HEK293T (cell line): ENCODE results near the gene STAT6.

Experiments used
- CTCF ChIA-PET: fragments of 350-600 bp; formaldehyde crosslinking; extraction: SDS; loops from one replicate; lab custom pipeline; 2021; ENCODE audit warnings: antibody characterized with exemption, inconsistent platforms; lab: Yijun Ruan, JAX
- POLR2A ChIA-PET: fragments of 350-600 bp; formaldehyde crosslinking; extraction: SDS; loops from one replicate; lab custom pipeline; 2020; ENCODE audit warnings: antibody characterized with exemption, inconsistent platforms; lab: Yijun Ruan, JAX
- DNase-seq: peaks from one replicate; pipeline ENCODE4 v3.0.0; 2012; ENCODE audit warnings: mixed read lengths; ENCODE audit errors: extremely low spot score
- ARNT ChIP-seq: fragments of 450-650 bp; IDR thresholded peaks from 2 replicates; pipeline ENCODE4 v1.6.1; 2017; ENCODE audit warnings: mild to moderate bottlenecking
- BHLHE40 ChIP-seq: fragments of 450-650 bp; IDR thresholded peaks from 2 replicates; pipeline ENCODE4 v1.6.1; 2016; ENCODE audit warnings: mild to moderate bottlenecking, moderate library complexity, borderline replicate concordance
- CTBP1 ChIP-seq: fragments of 450-650 bp; IDR thresholded peaks from 2 replicates; pipeline ENCODE4 v1.6.1; 2016; ENCODE audit warnings: borderline replicate concordance
- ELF4 ChIP-seq: fragments of 450-650 bp; IDR thresholded peaks from 2 replicates; pipeline ENCODE4 v1.6.1; 2017; ENCODE audit warnings: antibody characterized with exemption
- FOXA1 ChIP-seq: fragments of 450-650 bp; IDR thresholded peaks from 2 replicates; pipeline ENCODE4 v1.6.1; 2016; ENCODE audit warnings: mild to moderate bottlenecking
- FOXK2 ChIP-seq: fragments of 450-650 bp; IDR thresholded peaks from 2 replicates; pipeline ENCODE4 v1.6.1; 2016; ENCODE audit warnings: mild to moderate bottlenecking
- FOXM1 ChIP-seq: fragments of 450-650 bp; IDR thresholded peaks from 2 replicates; pipeline ENCODE4 v1.6.1; 2017; ENCODE audit warnings: mild to moderate bottlenecking, borderline replicate concordance
- HDGF ChIP-seq: fragments of 450-650 bp; IDR thresholded peaks from 2 replicates; pipeline ENCODE4 v1.6.1; 2017; ENCODE audit warnings: antibody characterized with exemption, borderline replicate concordance
- L3MBTL2 ChIP-seq: fragments of 450-650 bp; conservative IDR thresholded peaks from 2 replicates; pipeline ENCODE4 v1.6.1; 2016; ENCODE audit warnings: mild to moderate bottlenecking
- LEF1 ChIP-seq: fragments of 450-650 bp; IDR thresholded peaks from 2 replicates; pipeline ENCODE4 v1.6.1; 2017; ENCODE audit warnings: mild to moderate bottlenecking, borderline replicate concordance
- NFRKB ChIP-seq: fragments of 450-650 bp; IDR thresholded peaks from 2 replicates; pipeline ENCODE4 v1.6.1; 2016; ENCODE audit warnings: mild to moderate bottlenecking, moderate library complexity
- SP1 ChIP-seq: fragments of 450-650 bp; IDR thresholded peaks from 2 replicates; pipeline ENCODE4 v1.6.1; 2017
- SUZ12 ChIP-seq: fragments of 450-650 bp; IDR thresholded peaks from 2 replicates; pipeline ENCODE4 v1.6.1; 2016; ENCODE audit warnings: mild to moderate bottlenecking
- TARDBP ChIP-seq: fragments of 450-650 bp; IDR thresholded peaks from 2 replicates; pipeline ENCODE4 v1.6.1; 2016
- ZNF384 ChIP-seq: fragments of 450-650 bp; IDR thresholded peaks from 2 replicates; pipeline ENCODE4 v1.6.1; 2016
- TF ChIP-seq, protein P1 (sequence below): fragments of 450-650 bp; IDR thresholded peaks from 2 replicates; pipeline ENCODE4 v1.6.1; 2016

STAT6 gene

DNA sequence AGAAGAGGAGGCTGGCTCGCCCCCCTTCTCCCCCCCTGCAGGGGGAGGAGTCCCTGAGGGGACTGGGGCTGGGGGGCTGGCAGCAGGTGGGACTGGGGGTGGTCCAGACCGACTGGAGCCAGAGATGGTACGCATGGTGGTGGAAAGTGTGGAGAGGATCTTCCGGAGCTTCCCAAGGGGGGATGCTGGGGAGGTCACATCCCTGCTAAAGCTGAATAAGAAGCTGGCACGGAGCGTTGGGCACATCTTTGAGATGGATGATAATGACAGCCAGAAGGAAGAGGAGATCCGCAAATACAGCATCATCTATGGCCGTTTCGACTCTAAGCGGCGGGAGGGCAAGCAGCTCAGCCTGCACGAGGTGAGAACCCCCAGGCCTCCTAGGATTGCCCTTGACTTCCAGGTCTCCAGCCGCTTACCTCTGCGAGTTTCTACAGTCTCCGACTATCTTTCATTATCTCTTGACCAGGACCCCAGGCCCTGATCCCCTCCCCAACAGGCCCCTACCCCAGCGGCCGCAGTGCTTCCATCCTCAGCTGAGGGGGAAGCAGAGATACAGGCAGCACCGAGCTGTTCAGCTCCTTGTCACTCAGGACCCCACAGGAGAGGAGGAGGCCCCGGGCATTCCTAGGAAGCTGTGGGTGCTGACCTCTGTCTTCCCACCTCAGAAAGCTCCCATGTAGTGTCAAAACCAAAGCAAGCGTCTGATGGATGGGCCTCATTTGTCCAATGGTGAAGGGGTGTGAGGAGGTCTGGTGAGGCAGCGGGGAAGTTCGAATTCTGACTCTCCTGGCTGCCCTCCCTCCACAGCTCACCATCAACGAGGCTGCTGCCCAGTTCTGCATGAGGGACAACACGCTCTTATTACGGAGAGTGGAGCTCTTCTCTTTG, 19.3 kb downstream of the STAT6 start:
- ChIA-PET CTCF (interaction anchor here (0.9 to 3.4 kb wide), 9 partner anchors 10 to 83 kb away, joined by 3 to 23 read pairs (median 7); partner anchors contain the start of genes NEMP1 and STAT6), POLR2A (interaction anchor here (0.7 to 4.7 kb wide), 6 partner anchors 13 to 403 kb away, joined by 3 to 23 read pairs (median 4); partner anchors contain the start of genes LRP1, NEMP1, PTGES3 and STAT6)
- no peak for DNase-seq
- TF ChIP-seq FOXK2 (no peak), SP1 (no peak), LEF1 (no peak), BHLHE40 (no peak), NFRKB (no peak)

DNA sequence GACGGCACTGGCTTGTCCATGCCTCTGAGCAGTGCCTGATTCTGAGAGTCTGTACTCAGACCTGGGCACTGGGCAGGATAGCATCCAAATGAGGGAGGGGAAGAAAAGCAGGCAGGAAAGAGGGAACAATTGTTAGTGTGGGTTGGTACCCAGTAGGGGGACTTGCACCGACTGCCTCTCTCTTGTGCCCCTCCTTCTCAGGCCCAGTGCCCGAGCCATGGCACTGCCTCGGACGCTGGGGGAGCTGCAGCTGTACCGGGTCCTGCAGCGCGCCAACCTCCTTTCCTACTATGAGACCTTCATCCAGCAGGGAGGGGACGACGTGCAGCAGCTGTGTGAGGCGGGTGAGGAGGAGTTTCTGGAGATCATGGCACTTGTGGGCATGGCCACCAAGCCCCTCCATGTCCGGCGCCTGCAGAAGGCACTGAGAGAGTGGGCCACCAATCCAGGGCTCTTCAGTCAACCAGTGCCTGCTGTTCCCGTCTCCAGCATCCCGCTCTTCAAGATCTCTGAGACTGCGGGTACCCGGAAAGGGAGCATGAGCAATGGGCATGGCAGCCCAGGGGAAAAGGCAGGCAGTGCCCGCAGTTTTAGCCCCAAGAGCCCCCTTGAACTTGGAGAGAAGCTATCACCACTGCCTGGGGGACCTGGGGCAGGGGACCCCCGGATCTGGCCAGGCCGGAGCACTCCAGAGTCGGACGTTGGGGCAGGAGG, 20.1 kb downstream of the STAT6 start:
- POLR2A ChIA-PET: interaction anchor here (0.8 to 4.9 kb wide), 4 partner anchors 13 to 21 kb away, joined by 3 to 41 read pairs (median 17); partner anchors contain the start of genes NEMP1 and STAT6
- CTCF ChIA-PET: interaction anchor here (1.1 to 3.4 kb wide), 4 partner anchors 12 to 22 kb away, joined by 5 to 23 read pairs (median 6); partner anchors contain the start of genes NEMP1 and STAT6
- no peak for DNase-seq
- no peak for TF ChIP-seq FOXM1
- TF ChIP-seq LEF1: no peak
- TF ChIP-seq ZNF384: no peak
- TF ChIP-seq FOXK2: no peak
- no peak for TF ChIP-seq NFRKB
- TF ChIP-seq, protein P1, sequence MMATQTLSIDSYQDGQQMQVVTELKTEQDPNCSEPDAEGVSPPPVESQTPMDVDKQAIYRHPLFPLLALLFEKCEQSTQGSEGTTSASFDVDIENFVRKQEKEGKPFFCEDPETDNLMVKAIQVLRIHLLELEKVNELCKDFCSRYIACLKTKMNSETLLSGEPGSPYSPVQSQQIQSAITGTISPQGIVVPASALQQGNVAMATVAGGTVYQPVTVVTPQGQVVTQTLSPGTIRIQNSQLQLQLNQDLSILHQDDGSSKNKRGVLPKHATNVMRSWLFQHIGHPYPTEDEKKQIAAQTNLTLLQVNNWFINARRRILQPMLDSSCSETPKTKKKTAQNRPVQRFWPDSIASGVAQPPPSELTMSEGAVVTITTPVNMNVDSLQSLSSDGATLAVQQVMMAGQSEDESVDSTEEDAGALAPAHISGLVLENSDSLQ: no peak
- TF ChIP-seq ELF4: no peak
- no peak for TF ChIP-seq BHLHE40

DNA sequence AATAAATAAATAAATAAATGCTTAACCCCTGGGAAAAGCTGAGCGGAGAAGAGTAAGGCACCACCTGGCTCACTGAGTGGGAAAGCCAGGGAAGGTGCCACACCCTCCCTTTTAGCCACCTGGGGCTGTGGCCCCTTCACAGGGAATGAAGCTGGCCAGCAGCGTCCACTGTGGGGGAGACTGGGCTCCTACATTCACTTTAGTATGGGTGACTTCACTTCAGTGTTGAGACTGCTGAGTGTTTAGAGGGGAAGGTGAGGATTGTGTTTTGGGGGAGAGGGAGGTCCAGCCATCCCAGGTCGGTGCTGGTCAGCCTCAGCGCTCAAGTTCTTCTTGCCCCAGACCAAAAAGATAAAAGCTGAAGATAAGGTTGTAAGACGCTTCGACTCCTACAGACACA, 20.7 kb downstream of the STAT6 start:
- no peak for DNase-seq
- ChIA-PET POLR2A (interaction anchor here (1.3 to 4.9 kb wide), 3 partner anchors 12 to 21 kb away, joined by 4 to 41 read pairs (median 12); partner anchors contain the start of genes NEMP1 and STAT6), CTCF (interaction anchor here (1.1 to 1.9 kb wide), 3 partner anchors 12 to 22 kb away, joined by 5 to 7 read pairs (median 5); partner anchors contain the start of genes NEMP1 and STAT6)
- no peak for TF ChIP-seq SUZ12
- no peak for TF ChIP-seq FOXK2
- no peak for TF ChIP-seq NFRKB
- no peak for TF ChIP-seq FOXM1
- TF ChIP-seq CTBP1: no peak
- no peak for TF ChIP-seq HDGF
- TF ChIP-seq TARDBP: no peak
- TF ChIP-seq ELF4: no peak
- TF ChIP-seq ZNF384: no peak
- TF ChIP-seq ARNT: no peak
- no peak for TF ChIP-seq BHLHE40
- no peak for TF ChIP-seq LEF1

DNA sequence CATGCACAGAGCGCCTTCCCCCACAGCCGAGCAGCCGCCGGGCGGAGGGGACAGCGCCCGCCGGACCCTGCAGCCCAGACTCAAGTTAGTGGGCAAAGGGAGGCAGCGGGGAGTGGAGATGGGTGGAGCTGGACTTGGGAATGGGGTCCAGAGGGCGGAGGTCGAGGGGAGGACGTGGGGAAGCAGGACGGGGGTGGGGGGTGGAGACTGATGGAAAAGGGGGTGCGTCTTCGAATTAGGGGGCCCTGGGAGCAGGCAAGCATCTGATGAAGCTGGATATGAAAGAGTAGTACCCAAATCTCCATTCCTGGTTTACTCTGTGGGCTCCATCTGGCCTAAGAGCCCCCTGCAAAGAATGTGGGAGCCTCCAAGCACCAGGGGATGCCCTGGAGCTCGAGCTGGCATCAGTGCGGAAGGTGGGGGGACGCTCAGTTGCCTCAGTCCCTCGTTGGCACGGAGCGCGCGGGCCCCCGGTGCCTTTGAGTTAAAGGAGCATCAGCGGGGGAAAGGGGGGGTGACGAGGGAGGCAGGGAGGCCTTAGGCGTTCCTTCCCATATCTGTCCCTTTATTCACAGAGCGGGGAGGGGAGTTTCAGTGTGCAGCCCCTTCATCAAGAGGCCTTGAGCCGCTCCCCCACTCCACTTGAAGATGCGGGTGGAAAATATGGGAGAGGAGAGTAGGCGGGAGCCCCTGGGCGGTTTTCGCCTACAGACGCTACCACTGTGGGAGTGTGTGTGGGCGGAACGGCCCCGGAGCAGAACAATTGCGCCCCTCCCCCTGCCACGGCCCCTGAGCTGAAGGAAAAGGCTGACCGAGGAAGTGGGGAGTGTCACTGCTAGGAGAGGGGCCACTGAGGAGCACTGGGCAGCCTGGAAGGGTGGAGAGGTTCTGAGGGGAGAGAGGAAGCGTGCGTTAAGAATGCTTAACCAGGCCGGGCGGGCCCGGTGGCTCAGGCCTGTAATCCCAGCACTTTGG, 21.6 kb downstream of the STAT6 start:
- no peak for DNase-seq
- POLR2A ChIA-PET: interaction anchor here (1.3 to 4.9 kb wide), 3 partner anchors 11 to 22 kb away, joined by 4 to 41 read pairs (median 12); partner anchors contain the start of genes NEMP1 and STAT6
- CTCF ChIA-PET: interaction anchor here (0.6 to 1.9 kb wide), 4 partner anchors 11 to 332 kb away, joined by 4 to 7 read pairs (median 5); partner anchors contain the start of genes NEMP1 and STAT6
- TF ChIP-seq L3MBTL2 (no peak), FOXA1 (no peak), CTBP1 (no peak), FOXM1 (no peak), FOXK2 (no peak), ARNT (no peak), TARDBP (no peak), HDGF (no peak), BHLHE40 (no peak), SP1 (no peak), SUZ12 (no peak), ELF4 (no peak), NFRKB (no peak), LEF1 (no peak), ZNF384 (no peak)
- TF ChIP-seq, protein P1: no peak
